Transverse colon (tissue), 4 donors: ENCODE measurements around the gene DDAH1. TPM values are rescaled to one million over a fixed set of nuclear protein-coding genes. Genes with fewer than 3 reads are reported as not detected.

Source experiments
- DNase-seq: peaks from one replicate; pipeline ENCODE4 v3.0.0-alpha.2; 2019
- H3K27ac ChIP-seq, 4 donors: fragments of 200-600 bp; sonication (generic); 2 replicates each; pipeline ENCODE4 v1.5.1; 2016 to 2018; ENCODE audit warnings: inconsistent platforms in 4 of 4
- H3K27me3 ChIP-seq: fragments of 200-600 bp; sonication (generic); 2 replicates; pipeline ENCODE4 v1.5.1; 2017; ENCODE audit warnings: inconsistent platforms
- H3K36me3 ChIP-seq, 4 donors: fragments of 200-600 bp; sonication (generic); 2 replicates each; pipeline ENCODE4 v1.5.1; 2017 to 2019; ENCODE audit warnings: inconsistent platforms in 4 of 4
- H3K4me1 ChIP-seq, 4 donors: fragments of 200-600 bp; sonication (generic); 2 replicates each; pipeline ENCODE4 v1.5.1; 2017 to 2020; ENCODE audit warnings: inconsistent platforms in 4 of 4
- H3K4me3 ChIP-seq, 4 donors: fragments of 200-600 bp; sonication (generic); 1 replicate in 1 of 4; 2 replicates in 3 of 4; pipeline versions ENCODE4 v1.5.1 to v1.6.1; 2017 to 2019; ENCODE audit warnings: inconsistent platforms in 4 of 4
- H3K9me3 ChIP-seq, 2 donors: fragments of 200-600 bp; sonication (generic); 2 replicates each; pipeline ENCODE4 v1.5.1; 2017 to 2019; ENCODE audit warnings: inconsistent platforms in 2 of 2
- EP300 ChIP-seq: sonication (generic); formaldehyde crosslinking; IDR thresholded peaks from one replicate; pipeline ENCODE4 v1.6.1; 2017; ENCODE audit warnings: antibody characterized with exemption, low read depth
- POLR2A ChIP-seq: fragments of 450-650 bp; IDR thresholded peaks from one replicate; pipeline ENCODE4 v1.6.1; 2016; ENCODE audit warnings: antibody characterized with exemption, mild to moderate bottlenecking, moderate library complexity
- POLR2AphosphoS5 ChIP-seq, 3 donors: sonication (generic); formaldehyde crosslinking; IDR thresholded peaks; one replicate each; pipeline ENCODE4 v1.6.1; 2016; ENCODE audit warnings: antibody characterized with exemption in 3 of 3
- WGBS, 2 donors: methylation state at CpG; one replicate each; pipeline ENCODE4 v1.1.5; 2018; ENCODE audit warnings: low coverage in 1 of 2; 5-methylcytosine and 5-hydroxymethylcytosine counted together
- in situ Hi-C, 4 donors: fragments of 200-750 bp; cut with MboI; loops; one replicate each; pipeline versions ENCODE4 v1.15.0 to v1.15.1; 2017; ENCODE audit warnings: low sequenced_read_pairs in 3 of 4, low pct_ligation_motif_present in 1 of 4, low pct_unique_long_range_greater_than_20kb in 1 of 4
- intact Hi-C: fragments of 100-400 bp; cut with DNase I; formaldehyde crosslinking; loops from one replicate; pipeline ENCODE4 v1.15.1; 2023; ENCODE audit warnings: low total_unique reads
- total RNA-seq, 4 donors: library from RNA; depleted of rRNA; stranded (reverse); fragments of >200 nt; gene quantifications; one replicate each; pipeline ENCODE4 v1.1.0, GENCODE V29; 2016
- TF ChIP-seq, protein P1 (sequence below), 5 experiments: fragments of 200-600 bp in 3 of 5; fragments of 450-650 bp in 2 of 5; sonication (generic) in 3 of 5; IDR thresholded peaks; 1 replicate in 2 of 5; 2 replicates in 3 of 5; pipeline ENCODE4 v1.5.1; 2016 to 2017; ENCODE audit warnings: antibody characterized with exemption in 5 of 5, inconsistent platforms in 3 of 5, mild to moderate bottlenecking in 2 of 5, moderate library complexity in 1 of 5

DDAH1 gene
- total RNA-seq, 4 donors from 2014 or later, result 22.4 to 69.4 (median 48.3) TPM

GRCh38 chr1:85332575-85332974 lies 132.4 kb downstream of the DDAH1 start:
- WGBS, 2 donors, result 100% methylated on average over 1 of the region's 1 CpG; no CpG with 5 or more reads in 1 of the 2 donors
- intact Hi-C loops, result no loop called here
- in situ Hi-C loops, result no loop called here
- Histone ChIP-seq H3K27me3 (no peaks in the 10 kb centered on the region), H3K9me3 (no peaks in the 10 kb centered on the region), H3K36me3 (peaks cover 0 to 1% (median 0%) of the 10 kb centered on the region in 4 donors), H3K27ac (no peak overlapping the region), H3K4me1 (peaks cover 0 to 13% (median 9%) of the 10 kb centered on the region in 4 donors), H3K4me3 (no peak overlapping the region)
- TF ChIP-seq, protein P1, sequence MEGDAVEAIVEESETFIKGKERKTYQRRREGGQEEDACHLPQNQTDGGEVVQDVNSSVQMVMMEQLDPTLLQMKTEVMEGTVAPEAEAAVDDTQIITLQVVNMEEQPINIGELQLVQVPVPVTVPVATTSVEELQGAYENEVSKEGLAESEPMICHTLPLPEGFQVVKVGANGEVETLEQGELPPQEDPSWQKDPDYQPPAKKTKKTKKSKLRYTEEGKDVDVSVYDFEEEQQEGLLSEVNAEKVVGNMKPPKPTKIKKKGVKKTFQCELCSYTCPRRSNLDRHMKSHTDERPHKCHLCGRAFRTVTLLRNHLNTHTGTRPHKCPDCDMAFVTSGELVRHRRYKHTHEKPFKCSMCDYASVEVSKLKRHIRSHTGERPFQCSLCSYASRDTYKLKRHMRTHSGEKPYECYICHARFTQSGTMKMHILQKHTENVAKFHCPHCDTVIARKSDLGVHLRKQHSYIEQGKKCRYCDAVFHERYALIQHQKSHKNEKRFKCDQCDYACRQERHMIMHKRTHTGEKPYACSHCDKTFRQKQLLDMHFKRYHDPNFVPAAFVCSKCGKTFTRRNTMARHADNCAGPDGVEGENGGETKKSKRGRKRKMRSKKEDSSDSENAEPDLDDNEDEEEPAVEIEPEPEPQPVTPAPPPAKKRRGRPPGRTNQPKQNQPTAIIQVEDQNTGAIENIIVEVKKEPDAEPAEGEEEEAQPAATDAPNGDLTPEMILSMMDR (IDR thresholded peaks at IDR 0.05), result no peak
- TF ChIP-seq POLR2A (no peak), EP300 (no peak), POLR2AphosphoS5 (IDR thresholded peaks at IDR 0.05) (no peak)
- no peak for DNase-seq

DNA sequence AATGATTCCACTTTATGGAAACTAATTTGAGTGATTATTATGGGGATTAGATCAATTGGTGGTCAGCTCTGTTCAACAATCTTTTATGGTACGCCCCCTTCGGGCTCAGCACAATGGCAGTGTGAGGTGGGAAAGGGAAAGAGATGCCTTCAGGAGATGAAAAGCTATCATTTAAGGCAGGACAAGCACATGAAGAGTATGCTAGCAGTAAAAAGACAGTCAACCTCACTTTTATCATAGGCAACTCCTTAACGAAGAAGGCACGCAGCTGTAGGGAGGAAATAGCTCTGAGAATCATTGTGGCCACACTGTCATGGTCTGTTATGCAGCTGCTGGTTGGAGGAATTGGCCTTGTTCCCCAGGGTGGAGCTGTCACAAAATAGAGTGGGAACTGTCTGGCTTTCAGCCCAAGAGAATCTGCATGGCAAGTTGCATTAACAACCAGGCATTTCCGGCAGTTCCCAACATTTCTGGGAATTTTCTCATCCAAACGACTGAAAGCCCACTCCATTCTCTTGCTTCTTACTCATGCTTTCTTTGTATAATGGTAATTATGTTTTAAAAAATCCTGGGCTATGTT lies 134.2 kb downstream of the DDAH1 start:
- TF ChIP-seq POLR2A (no peak), POLR2AphosphoS5 (IDR thresholded peaks at IDR 0.05) (no peak), EP300 (no peak)
- TF ChIP-seq, protein P1 (IDR thresholded peaks at IDR 0.05), result no peak
- WGBS, 2 donors, result 47 to 55% methylated on average over 3 to 6 of the region's 6 CpGs
- in situ Hi-C loops, result no loop called here

DNA sequence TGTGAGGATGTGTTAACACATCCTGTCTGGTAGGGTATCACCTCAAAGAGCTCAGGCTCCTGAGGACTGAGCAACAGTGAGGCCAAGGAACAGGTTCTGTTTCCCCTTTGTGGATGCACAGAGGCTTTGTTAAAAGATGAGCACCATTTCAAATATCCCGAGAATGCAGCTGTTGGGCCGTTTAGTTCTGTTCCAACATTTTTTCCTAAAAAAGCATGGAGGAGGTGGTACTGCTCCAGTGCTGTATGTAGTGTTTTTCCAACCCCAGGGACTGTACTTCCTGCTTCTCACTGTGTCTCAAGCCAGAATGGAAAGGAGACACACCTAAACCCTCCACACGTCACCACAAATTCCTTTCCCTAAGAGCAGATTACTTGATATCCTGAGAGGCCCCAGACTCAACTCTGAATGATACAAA lies 134.7 kb downstream of the DDAH1 start:
- WGBS, 2 donors, result 56 to 76% methylated on average over 3 of the region's 3 CpGs
- in situ Hi-C loops, result no loop called here

More for the DNA sequence above, 134.2 kb downstream of the DDAH1 start:
- Histone ChIP-seq H3K4me1 (peaks cover 0 to 24% (median 12%) of the 10 kb centered on the region in 4 donors), H3K36me3 (peaks cover 0 to 1% (median 0%) of the 10 kb centered on the region in 4 donors), H3K9me3 (no peaks in the 10 kb centered on the region), H3K27ac (peak overlapping the region; percentile 31 to 45 (median 38)), H3K4me3 (no peak overlapping the region), H3K27me3 (no peaks in the 10 kb centered on the region)
- intact Hi-C loops, result no loop called here
- no peak for DNase-seq

DNA sequence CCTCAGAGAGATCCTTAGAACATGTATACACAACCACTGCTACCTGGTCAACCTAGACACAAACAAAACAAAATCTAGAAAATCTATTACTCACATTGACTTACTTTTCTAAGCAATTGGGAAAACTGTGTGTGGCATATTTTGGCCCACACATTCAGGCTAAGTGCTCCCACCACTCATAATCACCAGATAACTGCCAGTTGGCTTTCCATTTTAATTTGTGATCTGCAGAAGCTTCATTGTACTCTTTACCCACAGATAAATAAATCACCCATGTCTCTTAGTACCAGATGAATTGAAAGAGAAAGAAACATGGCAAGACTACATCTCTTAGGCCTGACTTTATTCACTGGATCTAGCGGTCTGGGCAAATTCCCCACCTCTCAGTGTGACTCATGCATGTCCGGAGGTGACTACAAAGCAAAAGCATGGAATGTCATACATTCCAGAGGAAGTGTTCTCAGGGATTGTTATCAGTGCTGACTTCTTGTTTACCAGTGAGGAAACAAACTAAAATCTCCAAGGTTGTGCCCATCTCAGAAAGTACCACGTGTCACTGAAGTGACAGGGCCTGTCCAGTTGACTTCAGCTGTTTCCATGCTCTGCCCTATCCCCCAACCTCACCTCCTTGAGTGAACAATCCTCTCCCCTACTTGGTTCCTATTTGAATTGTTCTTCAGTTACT lies 136.1 kb downstream of the DDAH1 start:
- no peak for DNase-seq
- in situ Hi-C loops, result no loop called here
- peaks cover 0 to 24% (median 12%) of the 10 kb centered on the region in 4 donors for H3K4me1 ChIP-seq
- intact Hi-C loops, result no loop called here
- H3K27me3 ChIP-seq, result no peaks in the 10 kb centered on the region
- TF ChIP-seq EP300 (no peak), POLR2A (no peak), POLR2AphosphoS5 (IDR thresholded peaks at IDR 0.05) (no peak)
- TF ChIP-seq, protein P1 (IDR thresholded peaks at IDR 0.05), result no peak
- no peak overlapping the region for H3K4me3 ChIP-seq
- no peaks in the 10 kb centered on the region for H3K9me3 ChIP-seq
- no peaks in the 10 kb centered on the region for H3K36me3 ChIP-seq
- peak overlapping the region in 1 of 4 donors; percentile 9 for H3K27ac ChIP-seq
- WGBS, 2 donors, result 69 to 81% methylated on average over 3 of the region's 3 CpGs

More for the DNA sequence above, 134.7 kb downstream of the DDAH1 start:
- peak overlapping the region; percentile 31 to 45 (median 38) for H3K27ac ChIP-seq
- DNase-seq, result no peak
- H3K4me3 ChIP-seq, result no peak overlapping the region
- TF ChIP-seq POLR2AphosphoS5 (IDR thresholded peaks at IDR 0.05) (no peak), POLR2A (no peak), EP300 (no peak)
- TF ChIP-seq, protein P1 (IDR thresholded peaks at IDR 0.05), result no peak
- intact Hi-C loops, result no loop called here
- H3K4me1 ChIP-seq, result peaks cover 0 to 24% (median 12%) of the 10 kb centered on the region in 4 donors
- no peaks in the 10 kb centered on the region for H3K9me3 ChIP-seq
- H3K27me3 ChIP-seq, result no peaks in the 10 kb centered on the region
- H3K36me3 ChIP-seq, result peaks cover 0 to 1% (median 0%) of the 10 kb centered on the region in 4 donors
